ENCODE results near the gene KCNE4.

- TF ChIP-seq, protein P1, sequence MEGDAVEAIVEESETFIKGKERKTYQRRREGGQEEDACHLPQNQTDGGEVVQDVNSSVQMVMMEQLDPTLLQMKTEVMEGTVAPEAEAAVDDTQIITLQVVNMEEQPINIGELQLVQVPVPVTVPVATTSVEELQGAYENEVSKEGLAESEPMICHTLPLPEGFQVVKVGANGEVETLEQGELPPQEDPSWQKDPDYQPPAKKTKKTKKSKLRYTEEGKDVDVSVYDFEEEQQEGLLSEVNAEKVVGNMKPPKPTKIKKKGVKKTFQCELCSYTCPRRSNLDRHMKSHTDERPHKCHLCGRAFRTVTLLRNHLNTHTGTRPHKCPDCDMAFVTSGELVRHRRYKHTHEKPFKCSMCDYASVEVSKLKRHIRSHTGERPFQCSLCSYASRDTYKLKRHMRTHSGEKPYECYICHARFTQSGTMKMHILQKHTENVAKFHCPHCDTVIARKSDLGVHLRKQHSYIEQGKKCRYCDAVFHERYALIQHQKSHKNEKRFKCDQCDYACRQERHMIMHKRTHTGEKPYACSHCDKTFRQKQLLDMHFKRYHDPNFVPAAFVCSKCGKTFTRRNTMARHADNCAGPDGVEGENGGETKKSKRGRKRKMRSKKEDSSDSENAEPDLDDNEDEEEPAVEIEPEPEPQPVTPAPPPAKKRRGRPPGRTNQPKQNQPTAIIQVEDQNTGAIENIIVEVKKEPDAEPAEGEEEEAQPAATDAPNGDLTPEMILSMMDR (IDR thresholded peaks at IDR 0.05), result no peak
- TF ChIP-seq POLR2A (IDR thresholded peaks at IDR 0.05), result no peak
Observed at GRCh38 chr2:223078482-223078881, 26.5 kb downstream of the KCNE4 start.

All from right lobe of liver (tissue), 4 donors.